Measurements from ENCODE around the gene TXNRD2.
"Not testable (repeated sequence)": the region's sequence is repeated elsewhere in the genome, so short reads cannot be mapped to it uniquely, and the experiment has no call there.

TXNRD2 gene

GRCh38 chr22:19890502-19891316 lies 50.9 kb downstream of the TXNRD2 start:
- no peak for DNase-seq (ENCODE audit: low read depth in 3 of 3)

DNA sequence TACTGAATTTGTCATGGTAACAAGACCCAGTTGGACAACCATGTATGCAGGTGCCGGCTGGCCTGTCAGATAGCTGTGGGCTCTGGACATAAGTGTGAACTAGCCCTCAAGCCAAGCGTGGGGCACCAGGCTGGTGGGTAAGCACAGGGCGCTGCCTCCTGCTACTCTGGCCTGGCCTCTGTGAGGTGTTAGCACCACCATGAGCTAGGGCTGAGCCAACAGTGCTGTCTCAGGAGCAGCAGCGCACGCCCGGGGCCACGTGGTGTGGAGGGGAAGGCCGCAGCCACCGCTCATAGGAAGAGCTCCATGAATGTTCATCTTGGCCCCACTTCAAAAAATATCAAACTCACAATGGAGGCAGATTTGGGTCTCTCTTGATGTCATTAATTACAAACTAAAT lies 51.7 kb downstream of the TXNRD2 start:
- peak in 2 of 3 experiments; percentile 28 to 54 for DNase-seq (ENCODE audit: low read depth in 3 of 3)

- DNase-seq (ENCODE audit: low read depth in 3 of 3): no peak
Measured at GRCh38 chr22:19888131-19888746, 53.4 kb downstream of the TXNRD2 start.

DNA sequence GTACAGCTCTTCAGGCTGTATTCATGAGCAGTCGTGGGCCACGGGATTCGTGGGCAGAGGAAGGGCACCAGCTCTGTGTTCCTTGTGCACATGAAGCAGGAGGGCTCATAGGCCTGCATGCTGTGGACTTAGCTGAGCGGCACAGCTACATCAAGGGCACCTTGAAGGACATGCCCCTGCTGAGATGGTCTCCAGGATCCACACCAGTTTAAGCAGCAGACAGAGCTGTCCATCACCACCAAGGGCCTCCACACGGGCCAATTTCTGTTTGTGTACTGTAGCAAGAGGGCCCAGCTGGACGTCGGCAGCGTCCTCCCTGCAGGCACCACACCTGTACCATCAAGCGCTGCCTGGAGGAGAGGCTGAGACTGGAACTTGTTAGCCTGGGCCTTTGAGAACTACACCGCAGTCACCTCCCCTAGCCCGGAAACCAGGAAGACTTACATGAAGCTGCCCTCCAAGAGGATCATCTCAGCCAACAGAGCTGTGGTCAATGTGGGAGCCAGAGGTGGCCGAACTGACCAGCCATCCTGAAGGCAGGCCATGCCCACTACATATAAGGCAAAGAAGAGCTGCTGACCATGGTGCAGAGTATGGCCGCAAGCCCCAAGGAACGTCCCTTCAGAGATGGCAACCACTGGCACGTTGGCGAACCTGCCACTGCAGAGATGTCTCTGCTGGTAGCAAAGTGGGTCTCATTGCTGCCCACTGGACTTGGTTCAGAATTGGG lies 54.2 kb downstream of the TXNRD2 start:
- DNase-seq (ENCODE audit: low read depth in 3 of 3): no peak

DNA sequence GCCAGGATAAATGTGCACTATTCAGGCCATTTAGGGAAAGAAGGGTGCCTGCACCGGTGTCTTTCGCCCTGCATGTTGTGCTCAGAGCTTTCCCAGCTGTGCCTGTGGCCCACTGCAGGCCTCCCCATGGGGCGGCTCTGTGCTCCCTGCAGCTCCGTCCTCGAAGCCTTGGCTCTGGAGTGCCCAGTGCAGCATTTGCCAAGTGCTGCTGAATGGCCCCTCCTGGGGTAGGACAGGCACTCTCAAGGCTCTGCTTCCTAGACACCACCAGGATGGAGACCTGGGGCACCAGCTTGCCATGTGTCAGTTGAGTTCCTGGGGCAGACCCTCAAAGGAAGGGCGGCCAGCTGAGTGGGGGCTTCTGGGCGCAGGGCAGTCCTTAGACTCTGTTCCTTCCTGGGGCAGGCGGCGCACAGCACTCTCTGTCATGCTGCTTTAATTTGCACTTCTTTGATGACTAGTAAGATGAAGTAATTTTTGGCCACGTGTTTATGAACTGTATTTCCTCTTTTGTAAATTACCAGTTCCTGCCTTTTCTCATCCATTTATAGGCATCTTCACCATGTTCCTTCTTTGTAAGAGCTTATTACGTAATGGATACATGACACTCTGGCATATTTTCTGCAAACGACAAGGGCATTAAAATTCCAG lies 54.9 kb downstream of the TXNRD2 start:
- DNase-seq (ENCODE audit: low read depth in 3 of 3): no peak

DNA sequence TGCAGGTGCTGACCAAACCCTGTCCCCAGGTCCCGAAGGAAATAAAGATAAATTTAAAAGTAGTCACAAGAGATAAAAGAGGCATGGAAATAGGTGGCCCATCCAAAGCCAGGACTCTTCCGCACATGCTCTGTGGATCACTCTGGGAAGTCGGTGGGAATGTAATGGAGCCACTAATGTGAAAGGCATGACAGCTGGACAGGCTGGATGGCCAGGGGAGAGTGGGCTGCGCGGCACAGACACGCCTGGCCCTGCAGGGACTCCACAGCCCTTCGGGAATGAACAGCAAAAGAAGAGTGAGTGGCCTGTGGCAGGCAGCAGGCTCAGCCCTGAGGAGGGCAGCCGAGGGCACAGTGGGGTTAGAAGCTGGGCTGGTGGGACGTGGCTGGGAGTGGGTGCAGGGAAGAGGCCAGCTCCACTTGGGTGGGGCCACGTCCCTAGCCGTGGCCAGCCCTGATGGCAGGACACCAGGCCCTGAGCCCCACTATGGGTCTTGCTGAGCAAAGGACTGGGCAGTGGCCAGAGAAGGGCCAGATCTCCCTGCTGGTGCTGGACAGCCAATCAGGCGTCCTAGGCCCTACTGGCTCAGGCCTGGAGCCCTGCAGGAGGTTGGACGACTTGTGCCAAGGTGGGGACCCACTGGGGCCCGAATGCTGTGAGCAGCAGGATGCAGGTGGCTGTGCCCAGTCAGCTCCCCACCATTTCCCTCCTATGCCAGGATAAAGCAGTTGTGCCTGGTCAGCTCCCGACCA lies 55.6 kb downstream of the TXNRD2 start:
- DNase-seq (ENCODE audit: low read depth in 3 of 3): no peak

- no peak for DNase-seq (ENCODE audit: low read depth in 3 of 3)
Measured at GRCh38 chr22:19884954-19885751, 56.5 kb downstream of the TXNRD2 start.

DNA sequence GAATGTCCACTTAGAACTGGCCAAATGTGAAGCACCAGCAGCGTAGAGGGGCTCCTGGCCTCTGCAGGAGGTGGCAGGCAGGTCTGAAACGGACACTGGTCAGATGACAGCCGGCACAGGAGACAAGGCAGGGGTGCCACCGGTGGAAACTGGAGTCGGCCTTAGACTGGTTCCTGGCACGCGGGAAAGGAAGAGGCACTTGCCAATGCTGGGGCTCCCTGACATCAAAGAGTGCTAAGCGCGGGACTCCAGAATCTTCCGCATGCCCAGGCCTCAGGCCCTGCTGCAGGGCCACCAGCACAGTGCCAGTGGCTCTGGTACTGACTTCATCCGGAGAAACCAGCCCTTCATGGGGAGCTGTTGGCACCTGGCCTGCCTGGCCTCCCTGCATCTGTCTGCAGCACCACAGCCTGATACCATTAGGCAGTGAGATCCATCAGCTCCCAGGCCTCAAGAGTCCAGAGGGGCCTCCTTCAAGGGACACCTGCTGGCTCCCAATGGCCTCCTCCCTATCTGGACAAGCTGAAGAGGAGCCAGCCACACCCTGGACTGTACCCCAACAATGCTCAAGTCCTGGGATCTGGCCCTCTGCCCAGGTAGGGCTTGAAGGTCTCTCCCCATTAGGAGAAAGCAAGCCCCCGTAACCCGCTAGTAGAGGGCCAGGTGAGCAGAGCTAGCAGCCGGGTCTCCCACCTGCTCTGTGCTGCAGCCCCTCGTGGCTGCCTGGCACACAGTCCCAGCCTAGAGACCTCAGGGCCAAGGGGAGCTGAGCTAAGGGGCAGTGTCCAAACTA lies 57.3 kb downstream of the TXNRD2 start:
- no peak for DNase-seq (ENCODE audit: low read depth in 3 of 3)

- not testable (repeated sequence) for DNase-seq (ENCODE audit: low read depth in 3 of 3)
Measured at GRCh38 chr22:19883446-19883845, 58.2 kb downstream of the TXNRD2 start.

DNA sequence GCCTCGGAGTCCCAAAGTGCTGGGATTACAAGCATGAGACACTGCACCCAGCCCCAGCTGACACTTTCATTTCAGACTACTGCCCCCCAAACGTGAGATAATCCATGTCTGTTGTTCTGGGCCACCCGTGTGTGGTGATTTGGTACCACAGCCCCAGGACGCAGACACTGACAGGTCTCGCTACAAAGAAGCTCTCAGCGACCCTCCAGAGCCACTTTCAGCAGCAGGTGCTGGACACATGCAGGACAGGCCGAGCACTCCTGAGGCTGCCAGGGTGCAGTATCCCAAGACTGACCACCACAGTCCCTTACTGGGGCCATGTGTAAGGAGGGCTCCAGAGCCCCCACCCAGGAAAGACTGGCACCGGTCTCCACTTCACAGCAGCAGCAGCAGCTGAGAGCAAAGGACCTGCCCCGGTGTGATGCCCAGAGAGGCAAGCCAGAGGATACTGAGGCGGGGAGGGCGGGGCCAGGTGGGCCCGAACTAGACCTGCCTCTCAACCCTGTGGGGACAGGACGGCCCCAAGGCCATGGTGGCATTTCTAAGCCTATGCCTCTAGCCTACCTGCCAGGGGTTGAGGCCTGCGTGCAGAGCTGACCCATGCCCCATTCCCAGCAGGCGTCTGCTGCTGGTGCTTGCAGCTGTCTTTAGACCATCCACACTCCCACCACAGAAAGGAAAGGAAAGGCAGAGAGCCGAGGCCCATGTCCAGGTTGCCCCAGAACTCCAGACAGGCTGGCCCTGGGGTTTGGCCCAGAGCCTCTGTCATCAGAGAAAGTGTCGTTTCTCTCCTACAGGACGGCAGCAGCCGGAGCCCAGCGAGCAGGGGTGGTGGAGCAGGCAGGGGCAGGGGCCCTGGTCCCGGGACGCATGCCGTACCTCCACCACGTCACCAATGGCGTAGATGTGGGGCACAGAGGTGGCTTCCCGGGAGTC lies 58.9 kb downstream of the TXNRD2 start:
- no peak for DNase-seq (ENCODE audit: low read depth in 3 of 3)

DNA sequence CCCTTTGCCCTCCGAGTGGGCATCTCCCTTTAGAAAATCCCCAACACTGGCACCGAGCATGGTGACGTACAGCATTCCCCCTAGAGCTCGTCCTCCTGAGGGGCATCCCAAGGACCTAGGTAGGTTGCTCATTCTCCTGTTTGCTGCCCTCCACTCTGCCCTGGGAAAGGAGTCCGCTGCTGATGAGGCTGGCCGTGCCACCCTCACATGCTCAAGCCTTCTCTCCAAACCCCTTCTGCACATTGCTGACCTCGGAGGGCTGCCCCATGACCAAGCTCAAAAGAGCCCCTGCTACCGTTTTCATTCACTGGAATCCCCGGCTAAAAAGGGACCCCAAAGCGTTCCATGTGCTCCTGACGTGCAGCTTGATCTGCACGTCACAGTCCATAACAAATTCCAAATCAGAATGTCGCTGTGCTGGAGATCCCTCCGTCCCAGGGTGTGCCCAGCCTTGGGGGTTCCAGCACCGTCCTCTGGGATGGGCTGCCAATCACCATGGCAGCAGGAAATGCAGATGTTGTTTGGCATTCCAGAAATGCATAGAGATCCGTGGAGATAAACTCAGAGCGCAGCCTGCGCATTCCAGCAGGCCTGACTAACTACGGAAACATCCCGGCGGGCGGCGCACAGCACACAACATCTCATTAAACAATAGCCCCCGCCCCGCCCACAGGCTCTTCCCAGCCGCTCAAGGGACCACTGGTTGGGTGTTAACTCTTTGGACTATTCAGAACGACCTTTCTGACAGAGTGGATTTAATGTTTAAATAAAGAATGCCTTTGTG lies 60.6 kb downstream of the TXNRD2 start:
- DNase-seq (ENCODE audit: low read depth in 3 of 3): no peak

DNA sequence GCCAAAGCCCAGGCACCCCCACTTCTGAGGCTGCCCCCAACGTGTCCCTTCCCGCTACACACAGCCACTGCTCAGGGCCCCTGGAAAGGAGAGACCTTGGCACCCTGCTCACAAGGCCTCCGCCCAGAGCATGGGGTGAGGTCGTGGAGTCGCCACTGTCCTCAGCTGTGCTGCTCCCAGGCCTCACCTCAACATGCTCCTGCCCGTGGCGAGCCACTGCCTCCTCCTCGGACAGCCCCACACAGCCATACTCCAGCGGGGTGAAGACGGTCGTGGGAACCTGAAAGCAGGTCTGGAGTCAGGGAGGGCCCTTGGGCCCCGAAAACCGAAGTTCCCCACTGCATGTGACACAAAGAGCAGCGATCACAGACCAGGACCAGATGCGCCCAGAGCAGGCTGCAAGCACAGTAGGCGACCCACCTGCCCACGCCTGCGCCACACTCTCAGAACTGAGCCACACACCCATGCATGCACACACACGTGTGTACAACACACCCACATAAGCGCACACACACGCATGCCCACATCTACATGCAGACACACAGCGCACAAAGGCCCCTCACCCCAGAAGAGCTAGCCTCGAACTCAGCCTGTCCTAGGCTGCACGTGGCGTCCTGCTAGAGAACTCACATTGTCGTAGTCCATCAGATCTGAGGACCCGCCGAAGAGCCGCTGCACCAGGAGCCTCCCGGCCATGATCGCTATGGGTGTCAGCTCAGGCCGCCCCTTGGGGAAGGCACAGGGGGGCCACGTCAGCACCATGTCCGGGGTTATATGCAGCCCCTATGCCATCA lies 61.4 kb downstream of the TXNRD2 start:
- DNase-seq (ENCODE audit: low read depth in 3 of 3): no peak

DNA sequence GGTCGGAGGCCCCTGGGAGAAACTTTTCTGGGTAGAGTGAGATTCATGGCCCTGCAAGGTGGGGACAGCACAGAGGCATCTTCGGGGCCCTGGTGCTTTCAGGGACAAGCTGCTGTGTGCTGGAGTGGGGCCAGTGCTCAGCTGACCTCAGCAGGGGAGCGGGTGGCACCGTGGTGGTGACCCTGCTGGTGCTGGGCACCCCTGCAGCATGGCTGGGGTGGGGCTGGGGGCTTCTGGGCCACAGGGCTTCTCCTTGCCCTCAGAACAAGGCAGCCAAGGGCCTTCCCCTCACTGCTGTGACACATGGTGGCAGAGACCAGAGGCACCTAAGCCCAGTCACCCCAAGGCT lies 62.0 kb downstream of the TXNRD2 start:
- DNase-seq (ENCODE audit: low read depth in 3 of 3): no peak

DNA sequence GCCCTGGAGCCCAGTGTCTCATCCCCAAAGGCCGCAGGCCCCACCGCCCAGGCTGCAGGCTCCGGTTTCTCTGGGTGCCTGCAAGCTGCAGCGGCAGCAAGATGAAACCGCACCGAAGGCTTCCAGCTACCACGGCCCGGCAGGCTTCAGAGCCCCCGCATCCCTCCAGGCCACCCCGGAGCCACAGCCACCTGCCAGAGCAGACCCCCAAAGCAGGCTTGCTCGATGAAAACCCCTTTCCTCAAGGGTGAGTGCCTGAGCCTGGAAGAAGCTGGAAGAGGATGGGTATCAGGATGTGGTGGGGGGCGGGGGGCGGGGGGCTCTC lies 62.4 kb downstream of the TXNRD2 start:
- no peak for DNase-seq (ENCODE audit: low read depth in 3 of 3)

- no peak for DNase-seq (ENCODE audit: low read depth in 3 of 3)
Measured at GRCh38 chr22:19878461-19879245, 63.0 kb downstream of the TXNRD2 start.

DNA sequence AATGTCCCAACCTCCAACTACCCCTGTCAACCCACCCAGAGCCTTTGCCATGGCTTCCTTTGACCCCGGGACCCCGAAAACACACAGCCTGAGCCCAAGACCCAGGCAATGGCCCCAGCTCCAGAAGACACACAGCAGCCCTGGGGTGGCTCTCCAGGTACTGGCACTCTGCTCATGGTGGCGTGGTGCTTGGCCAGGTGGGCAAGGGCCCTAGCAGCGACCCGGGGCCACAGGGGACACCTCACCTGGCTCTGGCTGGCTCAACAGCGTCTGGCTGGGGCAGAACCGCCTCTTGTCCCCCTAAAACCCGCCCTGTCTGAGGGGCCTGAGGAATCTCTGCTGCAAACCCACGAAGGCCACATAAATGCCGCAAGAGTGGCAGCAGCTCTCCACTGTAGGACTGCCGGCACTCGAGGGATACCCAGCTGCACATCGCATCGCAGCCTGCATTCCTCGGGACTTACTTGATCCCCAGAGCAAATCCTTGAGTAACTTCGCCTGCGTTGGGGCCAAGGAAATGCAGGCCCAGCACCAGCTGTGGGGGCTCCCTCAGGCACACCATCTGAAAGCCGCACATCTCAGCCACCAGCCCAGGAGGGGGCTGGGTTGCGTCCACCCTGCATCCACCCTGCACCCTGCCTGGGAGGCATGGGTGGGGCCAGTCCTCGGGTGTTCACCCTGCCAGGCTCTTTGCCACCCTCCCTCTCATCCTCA lies 63.8 kb downstream of the TXNRD2 start:
- DNase-seq (ENCODE audit: low read depth in 3 of 3): no peak

Data from stimulated activated CD4-positive, alpha-beta T cell treated with anti-CD3 and anti-CD28 coated beads, TNF-alpha, amount 100 ng/mL, for 24 hours (primary cell).